OCI-LY1 (cell line): ENCODE results near the gene PLD2.

Experiments
- H2AFZ ChIP-seq: fragments of 200-600 bp; sonication (generic), shearing (Covaris generic); 2 replicates; pipeline ENCODE4 v1.6.0; 2014; ENCODE audit warnings: antibody characterized with exemption, mild to moderate bottlenecking, low read length
- H3F3A ChIP-seq: fragments of 200-600 bp; sonication (generic), shearing (Covaris generic); 2 replicates; pipeline ENCODE4 v1.6.0; 2014; ENCODE audit warnings: mild to moderate bottlenecking, antibody characterized with exemption, low read length, moderate library complexity; ENCODE audit not compliant: insufficient read depth
- H3K27ac ChIP-seq: fragments of 200-600 bp; sonication (generic); 2 replicates; pipeline ENCODE4 v1.5.1; 2014; ENCODE audit warnings: low read length, mixed run types, mild to moderate bottlenecking, low read depth; ENCODE audit not compliant: poor library complexity, severe bottlenecking
- H3K27me3 ChIP-seq: fragments of 200-600 bp; sonication (generic); 2 replicates; pipeline ENCODE4 v1.6.0; 2014; ENCODE audit warnings: antibody characterized with exemption, mild to moderate bottlenecking, low read length, moderate library complexity; ENCODE audit not compliant: insufficient read depth
- H3K36me3 ChIP-seq: fragments of 200-600 bp; sonication (generic); 2 replicates; pipeline ENCODE4 v1.6.1; 2014; ENCODE audit warnings: mild to moderate bottlenecking, antibody characterized with exemption, low read length, moderate library complexity, mixed read lengths; ENCODE audit not compliant: insufficient read depth
- H3K4me1 ChIP-seq: fragments of 200-600 bp; sonication (generic); 2 replicates; pipeline ENCODE4 v1.5.1; 2014; ENCODE audit warnings: mild to moderate bottlenecking, low read length, moderate library complexity; ENCODE audit not compliant: insufficient read depth, severe bottlenecking
- H3K4me2 ChIP-seq: fragments of 200-600 bp; sonication (generic), shearing (Covaris generic); 2 replicates; pipeline ENCODE4 v1.6.1; 2014; ENCODE audit warnings: low read length
- H3K4me3 ChIP-seq: fragments of 200-600 bp; sonication (generic); 2 replicates; pipeline ENCODE4 v1.5.1; 2014; ENCODE audit warnings: low read length, low read depth, mild to moderate bottlenecking, mixed read lengths; ENCODE audit not compliant: poor library complexity, severe bottlenecking
- H3K79me2 ChIP-seq: fragments of 200-600 bp; shearing (Covaris generic); 2 replicates; pipeline ENCODE4 v1.6.1; 2016; ENCODE audit warnings: mixed run types, low read length, mixed read lengths; ENCODE audit not compliant: insufficient read depth
- H3K9ac ChIP-seq: fragments of 200-600 bp; sonication (generic), shearing (Covaris generic); 2 replicates; pipeline ENCODE4 v1.6.1; 2014; ENCODE audit warnings: mild to moderate bottlenecking, low read length, mixed read lengths
- H3K9me2 ChIP-seq: fragments of 200-600 bp; sonication (generic), shearing (Covaris generic); 2 replicates; pipeline ENCODE4 v1.6.1; 2014; ENCODE audit warnings: low read depth, mild to moderate bottlenecking, low read length, mixed read lengths
- H3K9me3 ChIP-seq: fragments of 200-600 bp; shearing (Covaris generic); 2 replicates; pipeline ENCODE4 v1.6.1; 2014; ENCODE audit warnings: low read length, mixed read lengths
- H4K20me1 ChIP-seq: fragments of 200-600 bp; sonication (generic), shearing (Covaris generic); 2 replicates; pipeline ENCODE4 v1.6.0; 2016; ENCODE audit warnings: mild to moderate bottlenecking, low read length; ENCODE audit not compliant: insufficient read depth
- EZH2 ChIP-seq: fragments of 200-600 bp; sonication (generic), shearing (Covaris generic); IDR thresholded peaks from 2 replicates; pipeline ENCODE4 v1.8.0; 2017; ENCODE audit warnings: borderline replicate concordance, mixed run types, mild to moderate bottlenecking, antibody characterized with exemption, low read length, moderate library complexity, mixed read lengths
- TF ChIP-seq, protein P1 (sequence below): fragments of 200-600 bp; sonication (generic), shearing (Covaris generic); IDR thresholded peaks from 2 replicates; pipeline ENCODE4 v1.5.1; 2017; ENCODE audit warnings: mild to moderate bottlenecking, antibody characterized with exemption, low read length, moderate library complexity, mixed read lengths

PLD2 gene

DNA sequence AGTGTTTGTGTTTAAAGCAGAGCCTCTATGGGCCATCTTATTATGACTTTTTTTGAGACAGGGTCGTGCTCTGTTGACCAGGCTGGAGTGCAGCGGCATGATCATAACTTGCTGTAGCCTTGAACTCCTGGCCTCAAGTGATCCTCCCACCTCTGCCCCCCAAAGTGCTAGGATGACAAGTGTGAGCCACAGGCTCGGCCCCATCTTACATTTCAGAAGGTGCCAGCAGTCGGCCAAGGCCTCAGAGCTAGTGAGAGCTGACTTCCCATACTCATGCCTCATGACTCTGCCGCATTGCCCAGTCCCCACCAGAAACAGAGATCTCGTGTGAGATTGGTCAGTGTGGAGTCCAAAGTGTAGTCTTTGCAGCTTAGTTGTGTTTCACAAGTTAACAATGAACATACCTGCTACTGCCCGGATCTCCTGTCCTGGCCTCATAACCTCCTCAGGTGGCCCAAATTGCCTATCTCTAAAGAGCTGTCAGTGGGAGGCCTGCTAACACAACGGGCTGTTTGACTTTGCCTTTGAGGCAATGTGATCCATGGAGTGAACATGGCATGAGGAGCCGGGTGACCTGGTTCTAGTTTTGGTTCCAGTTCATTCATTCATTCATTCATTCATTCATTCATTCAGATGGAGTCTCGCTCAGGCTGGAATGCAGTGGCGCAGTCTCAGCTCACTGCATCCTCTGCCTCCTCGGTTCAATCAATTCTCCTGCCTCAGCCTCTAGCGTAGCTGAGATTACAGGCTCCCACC, 39.9 kb downstream of the PLD2 start:
- Histone ChIP-seq H3K9ac (no peak overlapping the region), H3F3A (no peaks in the 10 kb centered on the region), H3K36me3 (peaks cover 6% of the 10 kb centered on the region; the same call in 1 of the 2 replicates), H3K79me2 (no peaks in the 10 kb centered on the region), H3K9me2 (no peaks in the 10 kb centered on the region), H3K9me3 (no peaks in the 10 kb centered on the region), H4K20me1 (peaks cover 2% of the 10 kb centered on the region), H3K27ac (no peak overlapping the region), H3K4me3 (no peak overlapping the region), H2AFZ (no peak overlapping the region), H3K27me3 (no peaks in the 10 kb centered on the region), H3K4me2 (no peak overlapping the region), H3K4me1 (no peaks in the 10 kb centered on the region)
- TF ChIP-seq EZH2 = no peak
- TF ChIP-seq, protein P1, sequence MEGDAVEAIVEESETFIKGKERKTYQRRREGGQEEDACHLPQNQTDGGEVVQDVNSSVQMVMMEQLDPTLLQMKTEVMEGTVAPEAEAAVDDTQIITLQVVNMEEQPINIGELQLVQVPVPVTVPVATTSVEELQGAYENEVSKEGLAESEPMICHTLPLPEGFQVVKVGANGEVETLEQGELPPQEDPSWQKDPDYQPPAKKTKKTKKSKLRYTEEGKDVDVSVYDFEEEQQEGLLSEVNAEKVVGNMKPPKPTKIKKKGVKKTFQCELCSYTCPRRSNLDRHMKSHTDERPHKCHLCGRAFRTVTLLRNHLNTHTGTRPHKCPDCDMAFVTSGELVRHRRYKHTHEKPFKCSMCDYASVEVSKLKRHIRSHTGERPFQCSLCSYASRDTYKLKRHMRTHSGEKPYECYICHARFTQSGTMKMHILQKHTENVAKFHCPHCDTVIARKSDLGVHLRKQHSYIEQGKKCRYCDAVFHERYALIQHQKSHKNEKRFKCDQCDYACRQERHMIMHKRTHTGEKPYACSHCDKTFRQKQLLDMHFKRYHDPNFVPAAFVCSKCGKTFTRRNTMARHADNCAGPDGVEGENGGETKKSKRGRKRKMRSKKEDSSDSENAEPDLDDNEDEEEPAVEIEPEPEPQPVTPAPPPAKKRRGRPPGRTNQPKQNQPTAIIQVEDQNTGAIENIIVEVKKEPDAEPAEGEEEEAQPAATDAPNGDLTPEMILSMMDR = no peak

DNA sequence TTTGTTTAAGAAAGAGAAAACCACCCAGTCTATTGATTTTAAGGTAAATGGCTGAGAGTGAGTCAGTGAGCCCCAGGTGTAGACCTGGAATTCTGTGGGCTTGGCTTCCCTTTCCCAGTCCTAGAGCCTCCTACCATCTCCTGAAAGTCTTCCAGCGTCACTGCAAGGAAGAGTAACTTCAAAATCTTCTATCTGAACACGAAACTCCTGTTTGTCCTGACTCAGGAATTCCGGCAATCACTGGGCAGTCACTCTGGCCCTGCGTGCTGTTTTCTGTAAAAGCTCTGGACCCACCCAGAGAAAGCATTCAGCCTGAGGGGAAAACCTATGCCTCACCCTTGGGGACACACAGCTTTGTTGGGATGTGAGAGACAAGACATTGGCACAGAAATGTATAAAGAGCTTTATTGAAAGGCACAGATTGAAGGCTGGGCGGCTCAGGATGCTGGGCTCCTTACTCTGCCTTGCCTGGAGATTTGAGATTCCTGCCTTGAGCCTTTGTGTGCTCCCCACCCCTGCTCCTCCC, 42.1 kb downstream of the PLD2 start:
- Histone ChIP-seq H3K4me1 (no peaks in the 10 kb centered on the region), H3K9ac (no peak overlapping the region), H3K9me2 (no peaks in the 10 kb centered on the region), H3F3A (no peaks in the 10 kb centered on the region), H3K27me3 (no peaks in the 10 kb centered on the region), H3K4me3 (no peak overlapping the region), H2AFZ (no peak overlapping the region), H3K9me3 (no peaks in the 10 kb centered on the region), H3K79me2 (no peaks in the 10 kb centered on the region), H3K4me2 (no peak overlapping the region), H3K36me3 (no peaks in the 10 kb centered on the region), H3K27ac (no peak overlapping the region), H4K20me1 (no peaks in the 10 kb centered on the region; the same call in 1 of the 2 replicates)
- no peak for TF ChIP-seq EZH2
- TF ChIP-seq, protein P1 = no peak

DNA sequence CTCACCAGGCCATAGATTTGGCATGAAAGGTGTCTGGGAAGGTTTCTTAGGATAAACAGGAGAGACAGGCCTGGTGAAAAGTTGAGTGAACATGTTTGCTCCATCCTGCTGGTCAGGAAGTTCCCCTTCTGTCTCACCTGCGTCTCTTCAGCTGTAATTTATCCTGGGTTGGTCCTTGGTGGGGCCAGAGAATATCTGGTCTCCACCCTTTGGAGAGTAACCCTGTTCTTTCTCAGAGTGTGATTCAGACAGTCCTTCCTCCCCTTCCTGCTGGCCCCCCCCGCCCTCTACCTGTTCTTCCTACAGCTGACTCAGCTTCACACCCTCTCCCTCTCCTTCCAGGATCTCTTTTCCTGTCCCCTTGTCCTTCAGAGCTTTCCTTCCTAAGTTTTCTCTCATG, 43.3 kb downstream of the PLD2 start:
- Histone ChIP-seq H3K27ac (no peak overlapping the region), H4K20me1 (no peaks in the 10 kb centered on the region; the same call in 1 of the 2 replicates), H3K36me3 (no peaks in the 10 kb centered on the region), H3F3A (no peaks in the 10 kb centered on the region), H3K4me1 (no peaks in the 10 kb centered on the region), H3K9me3 (no peaks in the 10 kb centered on the region), H3K9ac (no peak overlapping the region), H3K27me3 (no peaks in the 10 kb centered on the region), H3K9me2 (no peaks in the 10 kb centered on the region), H3K79me2 (no peaks in the 10 kb centered on the region), H3K4me3 (no peak overlapping the region), H3K4me2 (no peak overlapping the region), H2AFZ (no peak overlapping the region)
- TF ChIP-seq, protein P1 = no peak
- TF ChIP-seq EZH2 = no peak
